HepG2 (cell line): ENCODE data around the gene RPS2. TPM values are rescaled to one million over a fixed set of nuclear protein-coding genes. Genes with fewer than 3 reads are reported as not detected.

Experiments used
- ARNTL ChIP-seq: sonication (generic); formaldehyde crosslinking; IDR thresholded peaks from 2 replicates; pipeline ENCODE4 v1.4.0; 2020; ENCODE audit warnings: mild to moderate bottlenecking, missing genetic modification reagents
- ATF2 ChIP-seq: sonication (generic); formaldehyde crosslinking; IDR thresholded peaks from 2 replicates; pipeline ENCODE4 v1.4.0; 2020; ENCODE audit warnings: missing genetic modification reagents
- ATF4 ChIP-seq, 2 experiments: fragments of 450-650 bp in 1 of 2; sonication (generic) in 1 of 2; formaldehyde crosslinking; IDR thresholded peaks; 2 replicates each; pipeline versions ENCODE4 v1.5.0 to v1.8.0; 2020 to 2022; ENCODE audit warnings: mild to moderate bottlenecking in 1 of 2, missing genetic modification reagents in 1 of 2
- CC2D1A ChIP-seq: sonication (generic); formaldehyde crosslinking; IDR thresholded peaks from 2 replicates; pipeline ENCODE4 v1.8.1; 2023; ENCODE audit warnings: mild to moderate bottlenecking, missing genetic modification reagents
- GLMP ChIP-seq: sonication (generic); formaldehyde crosslinking; IDR thresholded peaks from 2 replicates; pipeline ENCODE4 v1.9.0; 2021; ENCODE audit warnings: missing genetic modification reagents, mild to moderate bottlenecking, borderline replicate concordance
- KAT2B ChIP-seq: fragments of 150-350 bp; IDR thresholded peaks from 2 replicates; pipeline ENCODE4 v1.6.1; 2014; ENCODE audit warnings: low read depth, low read length, borderline replicate concordance
- MEIS1 ChIP-seq: sonication (generic); formaldehyde crosslinking; IDR thresholded peaks from 2 replicates; pipeline ENCODE4 v1.9.0; 2021; ENCODE audit warnings: mild to moderate bottlenecking, missing genetic modification reagents, moderate library complexity, borderline replicate concordance
- MTERF4 ChIP-seq: sonication (generic); formaldehyde crosslinking; IDR thresholded peaks from 2 replicates; pipeline ENCODE4 v1.8.0; 2023; ENCODE audit warnings: mild to moderate bottlenecking, missing genetic modification reagents
- MYPOP ChIP-seq: sonication (generic); formaldehyde crosslinking; IDR thresholded peaks from 2 replicates; pipeline ENCODE4 v1.8.1; 2023; ENCODE audit warnings: mild to moderate bottlenecking, moderate library complexity, missing genetic modification reagents
- NCOA2 ChIP-seq: sonication (generic); formaldehyde crosslinking; IDR thresholded peaks from 2 replicates; pipeline ENCODE4 v1.8.0; 2022; ENCODE audit warnings: inconsistent platforms
- PPARG ChIP-seq: conservative IDR thresholded peaks from 2 replicates; pipeline ENCODE4 v1.6.1; 2016; ENCODE audit warnings: missing biosample characterization, missing genetic modification reagents
- RFX5 ChIP-seq: IDR thresholded peaks from 2 replicates; pipeline ENCODE4 v1.6.1; 2011; ENCODE audit warnings: low read depth, low read length, improper control_type of control experiment
- SIN3B ChIP-seq: fragments of 150-350 bp; IDR thresholded peaks from 2 replicates; pipeline ENCODE4 v1.6.1; 2014; ENCODE audit warnings: low read length
- SNRNP70 ChIP-seq: fragments of 200-400 bp; formaldehyde crosslinking; IDR thresholded peaks from 2 replicates; pipeline ENCODE4 v1.6.1; 2017; ENCODE audit warnings: mild to moderate bottlenecking, low read depth, low read length, moderate library complexity
- SRY ChIP-seq: sonication (generic); formaldehyde crosslinking; IDR thresholded peaks from 2 replicates; pipeline ENCODE4 v1.8.0; 2022; ENCODE audit warnings: mild to moderate bottlenecking, missing genetic modification reagents
- TCF12 ChIP-seq, 2 experiments: fragments of 450-650 bp in 1 of 2; sonication (generic) in 1 of 2; formaldehyde crosslinking in 1 of 2; IDR thresholded peaks; 2 replicates each; pipeline versions ENCODE4 v1.6.1 to v1.8.0; 2017 to 2022; ENCODE audit warnings: antibody characterized with exemption in 1 of 2, mild to moderate bottlenecking in 1 of 2, missing genetic modification reagents in 1 of 2, moderate library complexity in 1 of 2
- ZBTB14 ChIP-seq: sonication (generic); formaldehyde crosslinking; IDR thresholded peaks from 2 replicates; pipeline ENCODE4 v1.4.0; 2020; ENCODE audit warnings: missing genetic modification reagents
- ZNF275 ChIP-seq: sonication (generic); formaldehyde crosslinking; IDR thresholded peaks from 2 replicates; pipeline ENCODE4 v1.8.0; 2022; ENCODE audit warnings: missing genetic modification reagents, mild to moderate bottlenecking, inconsistent platforms, borderline replicate concordance
- ZNF562 ChIP-seq: sonication (generic); formaldehyde crosslinking; IDR thresholded peaks from 2 replicates; pipeline ENCODE4 v1.8.0; 2022; ENCODE audit warnings: missing genetic modification reagents, borderline replicate concordance
- polyA plus RNA-seq, 8 experiments: library from polyadenylated mRNA; depleted of rRNA in 3 of 8; stranded (reverse) in 7 of 8; unstranded in 1 of 8; fragments of >200 nt; fragmentation: Illumina TruSeq in 4 of 8; extraction: Trizol in 4 of 8; gene quantifications; 2 replicates each; pipeline versions ENCODE4 v1.2.1 to v1.2.3, GENCODE V29; 2011 to 2016; ENCODE audit warnings: low read depth in 4 of 8, missing spikeins in 1 of 8, mixed read lengths in 1 of 8; ENCODE audit not compliant: insufficient read depth in 1 of 8
- total RNA-seq, 5 experiments: library from RNA; depleted of rRNA; stranded (reverse); fragments of >200 nt; fragmentation: Illumina TruSeq; extraction: Trizol; gene quantifications; 2 replicates each; pipeline ENCODE4 v1.2.3, GENCODE V29; 2016; ENCODE audit warnings: low read depth in 1 of 5

RPS2 gene
- total and polyA plus RNA-seq, 2 of the 13 experiments (the other 11 are each of a cell fraction or from before 2014, with no cell fraction given): 1,908 to 4,514 TPM

GRCh38 chr16:1964506-1965395 lies at the start of gene RPS2 (continued):
- TF ChIP-seq TCF12 (IDR thresholded peaks at IDR 0.05) (no peak), TCF12 (CRISPR knock-in tag; IDR thresholded peaks at IDR 0.05) (no peak), SIN3B (peak; percentile 63; the same call in 1 of the 2 replicates), ZBTB14 (CRISPR knock-in tag) (0 out of 2 replicates have a peak, but pooled peaks have one; percentile 8), ARNTL (CRISPR knock-in tag) (peak; percentile 82), ZNF562 (no peak), PPARG (CRISPR knock-in tag) (0 out of 2 replicates have a peak, but pooled peaks have one; percentile 17), KAT2B (no peak), SRY (CRISPR knock-in tag) (peak; percentile 92), MYPOP (peak; percentile 73), ZNF275 (CRISPR knock-in tag) (0 out of 2 replicates have a peak, but pooled peaks have one; percentile 8), NCOA2 (peak; percentile 50; the same call in 1 of the 2 replicates), GLMP (CRISPR knock-in tag) (no peak), SNRNP70 (no peak), RFX5 (no peak), ATF4 (CRISPR knock-in tag; IDR thresholded peaks at IDR 0.05) (no peak), MEIS1 (no peak), MTERF4 (CRISPR knock-in tag) (0 out of 2 replicates have a peak, but pooled peaks have one; percentile 34), CC2D1A (no peak), ATF2 (peak; percentile 58)
